ENCODE results near the gene ISLR.

- TF ChIP-seq EZH2 (IDR thresholded peaks at IDR 0.05; ENCODE audit: low read length, missing control alignments) (no peak), CTCF (conservative IDR thresholded peaks at IDR 0.05 in 1 of 2, IDR thresholded peaks at IDR 0.05 in 1 of 2; ENCODE audit: low read depth in 1 of 2, low read length in 2 of 2) (no peak)
Measured at GRCh38 chr15:74185710-74186348, 12.3 kb downstream of the ISLR start.

Measured in fibroblast of lung (primary cell).